Hepatocyte (in vitro differentiated cells): ENCODE results near the gene S100A4. TPM values are rescaled to one million over a fixed set of nuclear protein-coding genes. Genes with fewer than 3 reads are reported as not detected.
"Not testable (repeated sequence)": the region's sequence is repeated elsewhere in the genome, so short reads cannot be mapped to it uniquely, and the experiment has no call there.

ENCODE experiments used
- DNase-seq: peaks from one replicate; pipeline ENCODE4 v3.0.0-alpha.2; 2016; ENCODE audit warnings: low spot score
- H2AFZ ChIP-seq: fragments of 200-600 bp; sonication (generic); 2 replicates; pipeline ENCODE4 v1.6.0; 2016; ENCODE audit warnings: antibody characterized with exemption, mild to moderate bottlenecking
- H3K27ac ChIP-seq: fragments of 200-600 bp; sonication (generic); 2 replicates; pipeline ENCODE4 v1.5.1; 2016; ENCODE audit warnings: mild to moderate bottlenecking
- H3K27me3 ChIP-seq: fragments of 200-600 bp; sonication (generic); 2 replicates; pipeline ENCODE4 v1.6.1; 2016
- H3K36me3 ChIP-seq: fragments of 200-600 bp; sonication (generic); replicated peaks from 2 replicates; pipeline ENCODE4 v1.5.1; 2016; ENCODE audit warnings: low read depth; ENCODE audit not compliant: insufficient read depth
- H3K4me1 ChIP-seq: fragments of 200-600 bp; sonication (generic); 2 replicates; pipeline ENCODE4 v1.5.1; 2016; ENCODE audit warnings: mild to moderate bottlenecking, moderate library complexity; ENCODE audit not compliant: insufficient read depth
- H3K4me2 ChIP-seq: fragments of 200-600 bp; sonication (generic); 2 replicates; pipeline ENCODE4 v1.6.0; 2016
- H3K4me3 ChIP-seq: fragments of 200-600 bp; sonication (generic); 2 replicates; pipeline ENCODE4 v1.5.1; 2016; ENCODE audit warnings: mild to moderate bottlenecking
- H3K79me2 ChIP-seq: fragments of 200-600 bp; sonication (generic); 2 replicates; pipeline ENCODE4 v1.6.0; 2017; ENCODE audit warnings: mild to moderate bottlenecking
- H3K9me2 ChIP-seq: fragments of 200-600 bp; sonication (generic); replicated peaks from 2 replicates; pipeline ENCODE4 v1.6.0; 2017; ENCODE audit warnings: mild to moderate bottlenecking; ENCODE audit not compliant: insufficient read depth
- H3K9me3 ChIP-seq: fragments of 200-600 bp; sonication (generic); 2 replicates; pipeline ENCODE4 v1.5.1; 2016; ENCODE audit warnings: low read depth, mild to moderate bottlenecking
- H4K20me1 ChIP-seq: fragments of 200-600 bp; sonication (generic); 2 replicates; pipeline ENCODE4 v1.6.0; 2016; ENCODE audit warnings: mild to moderate bottlenecking; ENCODE audit not compliant: insufficient read depth, poor library complexity, severe bottlenecking
- CTCF ChIP-seq: fragments of 200-600 bp; sonication (generic); IDR thresholded peaks from 2 replicates; pipeline ENCODE4 v1.5.1; 2016; ENCODE audit warnings: antibody characterized with exemption, mild to moderate bottlenecking; ENCODE audit not compliant: poor library complexity
- EZH2 ChIP-seq: fragments of 200-600 bp; sonication (generic); IDR thresholded peaks from 2 replicates; pipeline ENCODE4 v1.6.1; 2016; ENCODE audit warnings: antibody characterized with exemption, mild to moderate bottlenecking, borderline replicate concordance
- EZH2phosphoT487 ChIP-seq: fragments of 200-600 bp; sonication (generic); IDR thresholded peaks from one replicate; pipeline ENCODE4 v1.6.1; 2018; ENCODE audit warnings: antibody characterized with exemption, mild to moderate bottlenecking, low read depth, moderate library complexity; ENCODE audit not compliant: unreplicated experiment, severe bottlenecking
- WGBS: methylation state at CpG from one replicate; pipeline ENCODE4 v1.1.6; 2016; ENCODE audit warnings: low lambda C conversion rate; ENCODE audit errors: missing lambda C conversion rate; 5-methylcytosine and 5-hydroxymethylcytosine counted together
- polyA plus RNA-seq: library from polyadenylated mRNA; unstranded; fragments of >200 nt; fragmentation: Nextera tagmentation; extraction: Ambion mirVana; gene quantifications from 2 replicates; pipeline ENCODE4 v1.2.1, GENCODE V29; 2016
- total RNA-seq: library from RNA; depleted of rRNA; stranded (reverse); fragments of >200 nt; gene quantifications from 2 replicates; pipeline ENCODE4 v1.2.3, GENCODE V29; 2014

Gene S100A4
- total and polyA plus RNA-seq, 2 experiments from 2014 or later = 64.1 to 116 TPM

- Histone ChIP-seq H3K27ac (peak overlapping the region; percentile 79), H2AFZ (no peak overlapping the region), H3K9me2 (no peaks in the 10 kb centered on the region), H3K4me3 (no peak overlapping the region), H3K36me3 (no peaks in the 10 kb centered on the region), H3K27me3 (no peaks in the 10 kb centered on the region), H4K20me1 (no peaks in the 10 kb centered on the region), H3K4me2 (peak overlapping the region; percentile 58), H3K4me1 (peaks cover 12% of the 10 kb centered on the region), H3K79me2 (no peaks in the 10 kb centered on the region), H3K9me3 (no peaks in the 10 kb centered on the region)
- TF ChIP-seq EZH2phosphoT487 (no peak), CTCF (no peak), EZH2 (no peak)
- no peak for DNase-seq
- 33% methylated on average over 4 of the region's 4 CpGs for WGBS
Measured at GRCh38 chr1:153520818-153521476, 24.7 kb downstream of the S100A4 start.

- not testable (repeated sequence) for H3K9me2 ChIP-seq, H3K9me3 ChIP-seq, H4K20me1 ChIP-seq, H3K79me2 ChIP-seq, H3K36me3 ChIP-seq, H3K4me3 ChIP-seq, H2AFZ ChIP-seq, H3K27me3 ChIP-seq
- H3K4me1 ChIP-seq = peaks cover 18% of the 10 kb centered on the region
- WGBS = 52% methylated on average over 5 of the region's 5 CpGs
- peak; percentile 65 for DNase-seq
- peak overlapping the region; percentile 79 for H3K27ac ChIP-seq
- peak overlapping the region; percentile 58 for H3K4me2 ChIP-seq
Measured at GRCh38 chr1:153520137-153520691, 25.4 kb downstream of the S100A4 start.

GRCh38 chr1:153519242-153519641 lies 26.4 kb downstream of the S100A4 start:
- Histone ChIP-seq H3K9me2 (no peaks in the 10 kb centered on the region), H3K36me3 (no peaks in the 10 kb centered on the region), H4K20me1 (no peaks in the 10 kb centered on the region), H3K4me3 (no peak overlapping the region), H3K9me3 (no peaks in the 10 kb centered on the region), H3K4me2 (no peak overlapping the region), H2AFZ (no peak overlapping the region), H3K27me3 (no peaks in the 10 kb centered on the region), H3K4me1 (peaks cover 19% of the 10 kb centered on the region), H3K27ac (no peak overlapping the region), H3K79me2 (no peaks in the 10 kb centered on the region)
- TF ChIP-seq EZH2phosphoT487 = no peak
- TF ChIP-seq CTCF = no peak
- no peak for TF ChIP-seq EZH2
- DNase-seq = no peak
- WGBS = 92% methylated on average over 3 of the region's 3 CpGs

- peak overlapping the region; percentile 80 for H3K27ac ChIP-seq
Measured at GRCh38 chr1:153515504-153516394, 29.9 kb downstream of the S100A4 start.

More at GRCh38 chr1:153515504-153516394, 29.9 kb downstream of the S100A4 start:
- Histone ChIP-seq H3K4me3 (no peak overlapping the region), H3K4me2 (no peak overlapping the region), H3K4me1 (peaks cover 13% of the 10 kb centered on the region), H3K9me3 (no peaks in the 10 kb centered on the region), H4K20me1 (no peaks in the 10 kb centered on the region), H3K27me3 (no peaks in the 10 kb centered on the region), H3K79me2 (no peaks in the 10 kb centered on the region), H3K9me2 (no peaks in the 10 kb centered on the region), H3K36me3 (no peaks in the 10 kb centered on the region), H2AFZ (no peak overlapping the region)
- 47% methylated on average over 8 of the region's 8 CpGs for WGBS
- no peak for TF ChIP-seq CTCF
- TF ChIP-seq EZH2phosphoT487 = no peak
- TF ChIP-seq EZH2 = no peak
- DNase-seq = peak; percentile 72
